H1 (cell line): Measurements from ENCODE around the gene CDKN2A. TPM values are rescaled to one million over a fixed set of nuclear protein-coding genes. Genes with fewer than 3 reads are reported as not detected.

Experiments used
- JUN ChIP-seq: IDR thresholded peaks from 2 replicates; pipeline ENCODE4 v1.6.1; 2011; ENCODE audit warnings: low read depth, mild to moderate bottlenecking, improper control_type of control experiment, low read length
- SUZ12 ChIP-seq: fragments of 200-600 bp; sonication (generic); IDR thresholded peaks from 2 replicates; pipeline ENCODE4 v1.6.1; 2012; ENCODE audit warnings: mild to moderate bottlenecking, inconsistent platforms, low read length, moderate library complexity, mixed read lengths
- polyA plus RNA-seq, 7 experiments: library from polyadenylated mRNA; depleted of rRNA in 3 of 7; stranded (reverse) in 5 of 7; unstranded in 2 of 7; fragments of >200 nt in 5 of 7; fragments of 200-250 nt in 2 of 7; gene quantifications; 1 replicate in 5 of 7; 2 replicates in 1 of 7; 4 replicates in 1 of 7; pipeline versions ENCODE4 v1.2.1 to v1.2.3, GENCODE V29; 2011 to 2013; ENCODE audit warnings: missing spikeins in 2 of 7, mixed read lengths in 2 of 7
- total RNA-seq: library from RNA; stranded (reverse); fragmentation: NEBNext Ultra II Directional; extraction: Animal tissue kit (Norgen Biotek cat#: 25700); gene quantifications from 2 replicates; pipeline ENCODE4 v1.2.1, GENCODE V29; 2021

The CDKN2A gene
- total and polyA plus RNA-seq, 2 of the 8 experiments (the other 6 are each of a cell fraction or from before 2014, with no cell fraction given) = 0.51 to 0.73 TPM

DNA sequence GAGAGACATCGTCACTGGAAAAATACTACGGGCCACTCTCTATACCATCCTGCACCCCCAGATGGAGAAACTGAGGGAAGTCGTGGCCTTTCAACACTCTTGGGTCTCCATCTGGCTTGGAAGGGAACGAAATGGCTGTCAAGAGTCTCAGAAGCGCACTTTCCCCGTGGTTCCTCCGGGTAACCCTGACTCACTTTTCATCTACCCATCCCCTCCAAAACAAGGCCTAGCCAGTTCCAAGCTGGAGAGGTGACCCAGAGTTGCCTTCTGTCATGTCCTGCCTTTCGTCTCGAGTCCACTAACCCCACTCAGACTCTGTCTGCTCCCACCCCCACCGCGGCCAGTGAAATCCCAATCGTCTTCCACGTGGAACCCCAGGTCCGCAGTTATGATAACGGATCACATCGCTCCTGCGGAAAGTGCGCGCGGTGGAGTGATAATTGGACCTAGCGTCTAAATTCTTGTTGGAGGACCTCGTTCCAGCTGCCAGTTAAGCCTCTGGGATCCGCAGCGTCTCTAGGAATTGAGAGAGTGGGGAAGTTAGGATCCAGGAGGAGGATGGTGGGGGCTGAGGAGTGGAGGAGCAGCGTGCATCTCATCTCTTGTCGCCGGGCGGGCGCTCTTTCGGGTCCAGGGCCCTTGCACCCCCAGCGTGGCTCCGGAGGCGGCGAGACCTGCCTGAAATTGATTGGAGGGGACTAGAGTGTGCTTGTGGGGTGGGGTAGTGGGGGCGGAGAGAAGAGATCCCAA lies 4.6 kb downstream of the CDKN2A start (continued):
- no peak for TF ChIP-seq JUN
- TF ChIP-seq SUZ12 = peak; percentile 97
